ENCODE measurements around the gene CACFD1. TPM values are rescaled to one million over a fixed set of nuclear protein-coding genes. Genes with fewer than 3 reads are reported as not detected.

The CACFD1 gene
- total RNA-seq, 1 donor from 2014 or later = 13.1 TPM

DNA sequence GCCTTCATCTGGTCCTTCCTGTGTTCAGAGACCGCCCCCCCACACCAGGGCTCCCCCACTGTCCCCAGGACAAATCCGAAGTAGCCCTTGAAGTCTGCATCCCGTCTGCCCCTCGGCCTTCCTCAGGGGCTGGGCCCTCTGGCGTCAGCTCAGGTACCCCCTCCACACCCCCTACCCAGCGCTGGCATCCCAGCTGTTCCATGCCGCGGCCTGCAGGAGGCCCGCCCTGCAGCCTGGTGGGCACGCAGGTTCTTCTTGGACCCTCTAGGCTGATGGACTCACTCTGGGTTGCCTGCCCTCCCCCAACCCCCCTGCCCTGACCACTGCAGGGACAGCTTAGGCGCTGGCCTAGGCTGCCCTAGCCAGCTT, 12.5 kb downstream of the CACFD1 start:
- Histone ChIP-seq H3K36me3 (ENCODE audit: insufficient read depth, low read length) (no peaks in the 10 kb centered on the region), H3K4me2 (ENCODE audit: low read length) (no peak overlapping the region), H3K27ac (ENCODE audit: low read depth, low read length) (no peak overlapping the region), H3K9me3 (ENCODE audit: insufficient read depth, low read depth, low read length) (no peaks in the 10 kb centered on the region), H2AFZ (ENCODE audit: low read depth, low read length) (no peak overlapping the region), H3K4me3 (ENCODE audit: insufficient read depth, low read depth, low read length) (no peak overlapping the region), H3K4me1 (ENCODE audit: insufficient read depth, low read length) (no peaks in the 10 kb centered on the region), H3K27me3 (ENCODE audit: insufficient read depth, low read length) (no peaks in the 10 kb centered on the region), H3K79me2 (ENCODE audit: insufficient read depth, low read length) (no peaks in the 10 kb centered on the region), H3K9ac (ENCODE audit: low read length) (no peak overlapping the region), H4K20me1 (ENCODE audit: insufficient read depth, low read length) (peaks cover 11% of the 10 kb centered on the region)
- TF ChIP-seq, protein P1, sequence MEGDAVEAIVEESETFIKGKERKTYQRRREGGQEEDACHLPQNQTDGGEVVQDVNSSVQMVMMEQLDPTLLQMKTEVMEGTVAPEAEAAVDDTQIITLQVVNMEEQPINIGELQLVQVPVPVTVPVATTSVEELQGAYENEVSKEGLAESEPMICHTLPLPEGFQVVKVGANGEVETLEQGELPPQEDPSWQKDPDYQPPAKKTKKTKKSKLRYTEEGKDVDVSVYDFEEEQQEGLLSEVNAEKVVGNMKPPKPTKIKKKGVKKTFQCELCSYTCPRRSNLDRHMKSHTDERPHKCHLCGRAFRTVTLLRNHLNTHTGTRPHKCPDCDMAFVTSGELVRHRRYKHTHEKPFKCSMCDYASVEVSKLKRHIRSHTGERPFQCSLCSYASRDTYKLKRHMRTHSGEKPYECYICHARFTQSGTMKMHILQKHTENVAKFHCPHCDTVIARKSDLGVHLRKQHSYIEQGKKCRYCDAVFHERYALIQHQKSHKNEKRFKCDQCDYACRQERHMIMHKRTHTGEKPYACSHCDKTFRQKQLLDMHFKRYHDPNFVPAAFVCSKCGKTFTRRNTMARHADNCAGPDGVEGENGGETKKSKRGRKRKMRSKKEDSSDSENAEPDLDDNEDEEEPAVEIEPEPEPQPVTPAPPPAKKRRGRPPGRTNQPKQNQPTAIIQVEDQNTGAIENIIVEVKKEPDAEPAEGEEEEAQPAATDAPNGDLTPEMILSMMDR (IDR thresholded peaks at IDR 0.05; ENCODE audit: insufficient read depth, low read depth, low read length) = no peak
- no peak for TF ChIP-seq EZH2 (IDR thresholded peaks at IDR 0.05; ENCODE audit: insufficient read depth, low read length)
- H3K27me3 Mint-ChIP-seq (ENCODE audit: low read depth, unreplicated experiment) = no peaks in the 10 kb centered on the region
- H3K36me3 Mint-ChIP-seq (ENCODE audit: low read depth, unreplicated experiment) = peaks cover 2% of the 10 kb centered on the region
- H3K4me3 Mint-ChIP-seq (ENCODE audit: unreplicated experiment) = no peak overlapping the region
- FAIRE-seq = no peak
- no peak overlapping the region for H3K27ac Mint-ChIP-seq (ENCODE audit: unreplicated experiment)
- no peaks in the 10 kb centered on the region for H3K9me3 Mint-ChIP-seq (ENCODE audit: unreplicated experiment)
- no peak for DNase-seq (ENCODE audit: low read depth)
- H3K4me1 Mint-ChIP-seq (ENCODE audit: low read depth, unreplicated experiment) = no peaks in the 10 kb centered on the region

DNA sequence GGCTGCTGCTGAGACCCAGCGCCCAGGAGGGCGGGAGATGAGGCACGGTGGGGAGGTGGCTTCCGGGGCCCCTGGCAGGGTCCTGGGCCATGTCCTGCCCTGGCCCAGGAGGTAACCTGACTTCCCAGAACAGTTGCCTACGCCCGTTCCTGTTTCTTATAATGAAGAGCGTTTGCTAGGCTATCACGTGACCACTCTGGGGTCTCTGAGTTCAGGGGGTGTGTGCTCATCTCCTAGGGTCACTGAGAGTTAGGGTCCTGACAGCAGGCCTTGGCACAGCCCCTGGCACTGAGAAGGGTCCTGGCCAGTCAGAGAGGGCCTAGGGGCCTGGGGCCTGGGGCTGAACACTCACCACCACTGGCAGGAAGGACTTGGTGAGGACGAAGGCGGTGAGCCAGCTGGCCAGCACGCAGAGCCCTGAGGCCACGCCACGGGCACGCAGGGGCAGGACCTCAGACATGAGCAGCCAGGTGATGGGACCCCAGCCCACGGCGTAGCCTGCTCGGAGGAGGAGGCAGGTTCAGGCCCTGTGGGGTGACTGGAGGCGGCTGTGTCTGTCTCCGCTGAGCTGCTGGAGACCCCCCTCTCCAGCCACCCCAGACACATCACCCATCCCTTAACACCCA, 13.1 kb downstream of the CACFD1 start:
- no peak for DNase-seq (ENCODE audit: low read depth)
- no peak overlapping the region for H3K27ac ChIP-seq (ENCODE audit: low read depth, low read length)
- H3K36me3 ChIP-seq (ENCODE audit: insufficient read depth, low read length) = no peaks in the 10 kb centered on the region
- no peak overlapping the region for H2AFZ ChIP-seq (ENCODE audit: low read depth, low read length)
- H3K27me3 Mint-ChIP-seq (ENCODE audit: low read depth, unreplicated experiment) = no peaks in the 10 kb centered on the region
- peaks cover 2% of the 10 kb centered on the region for H3K4me1 ChIP-seq (ENCODE audit: insufficient read depth, low read length)
- H3K4me3 ChIP-seq (ENCODE audit: insufficient read depth, low read depth, low read length) = no peak overlapping the region
- no peaks in the 10 kb centered on the region for H3K27me3 ChIP-seq (ENCODE audit: insufficient read depth, low read length)
- no peak overlapping the region for H3K4me3 Mint-ChIP-seq (ENCODE audit: unreplicated experiment)
- peaks cover 4% of the 10 kb centered on the region for H3K79me2 ChIP-seq (ENCODE audit: insufficient read depth, low read length)
- peaks cover 17% of the 10 kb centered on the region for H4K20me1 ChIP-seq (ENCODE audit: insufficient read depth, low read length)
- no peak overlapping the region for H3K4me2 ChIP-seq (ENCODE audit: low read length)
- TF ChIP-seq, protein P1 (IDR thresholded peaks at IDR 0.05; ENCODE audit: insufficient read depth, low read depth, low read length) = no peak
- TF ChIP-seq EZH2 (IDR thresholded peaks at IDR 0.05; ENCODE audit: insufficient read depth, low read length) = no peak
- FAIRE-seq = no peak
- peaks cover 2% of the 10 kb centered on the region for H3K36me3 Mint-ChIP-seq (ENCODE audit: low read depth, unreplicated experiment)
- H3K4me1 Mint-ChIP-seq (ENCODE audit: low read depth, unreplicated experiment) = peaks cover 3% of the 10 kb centered on the region
- no peak overlapping the region for H3K9ac ChIP-seq (ENCODE audit: low read length)
- no peaks in the 10 kb centered on the region for H3K9me3 Mint-ChIP-seq (ENCODE audit: unreplicated experiment)
- H3K9me3 ChIP-seq (ENCODE audit: insufficient read depth, low read depth, low read length) = no peaks in the 10 kb centered on the region
- no peak overlapping the region for H3K27ac Mint-ChIP-seq (ENCODE audit: unreplicated experiment)

- H2AFZ ChIP-seq (ENCODE audit: low read depth, low read length) = no peak overlapping the region
- H4K20me1 ChIP-seq (ENCODE audit: insufficient read depth, low read length) = peaks cover 20% of the 10 kb centered on the region
- H3K4me3 ChIP-seq (ENCODE audit: insufficient read depth, low read depth, low read length) = no peak overlapping the region
- TF ChIP-seq, protein P1 (IDR thresholded peaks at IDR 0.05; ENCODE audit: insufficient read depth, low read depth, low read length) = no peak
- no peak for TF ChIP-seq EZH2 (IDR thresholded peaks at IDR 0.05; ENCODE audit: insufficient read depth, low read length)
- peaks cover 9% of the 10 kb centered on the region for H3K4me1 ChIP-seq (ENCODE audit: insufficient read depth, low read length)
- H3K4me2 ChIP-seq (ENCODE audit: low read length) = no peak overlapping the region
- no peaks in the 10 kb centered on the region for H3K9me3 Mint-ChIP-seq (ENCODE audit: unreplicated experiment)
- no peak overlapping the region for H3K27ac ChIP-seq (ENCODE audit: low read depth, low read length)
- FAIRE-seq (no peak), DNase-seq (ENCODE audit: low read depth) (no peak)
- no peak overlapping the region for H3K9ac ChIP-seq (ENCODE audit: low read length)
- no peaks in the 10 kb centered on the region for H3K27me3 ChIP-seq (ENCODE audit: insufficient read depth, low read length)
- H3K4me3 Mint-ChIP-seq (ENCODE audit: unreplicated experiment) = no peak overlapping the region
- H3K36me3 Mint-ChIP-seq (ENCODE audit: low read depth, unreplicated experiment) = peaks cover 2% of the 10 kb centered on the region
- no peaks in the 10 kb centered on the region for H3K36me3 ChIP-seq (ENCODE audit: insufficient read depth, low read length)
- peaks cover 3% of the 10 kb centered on the region for H3K4me1 Mint-ChIP-seq (ENCODE audit: low read depth, unreplicated experiment)
- H3K27ac Mint-ChIP-seq (ENCODE audit: unreplicated experiment) = no peak overlapping the region
- no peaks in the 10 kb centered on the region for H3K9me3 ChIP-seq (ENCODE audit: insufficient read depth, low read depth, low read length)
- peaks cover 11% of the 10 kb centered on the region for H3K79me2 ChIP-seq (ENCODE audit: insufficient read depth, low read length)
- no peaks in the 10 kb centered on the region for H3K27me3 Mint-ChIP-seq (ENCODE audit: low read depth, unreplicated experiment)
Observed at GRCh38 chr9:133473743-133474142, 14.0 kb downstream of the CACFD1 start.
